UCSD-AML1 (cell line): ENCODE measurements around the gene CFC1B.
"Not testable (repeated sequence)": the region's sequence is repeated elsewhere in the genome, so short reads cannot be mapped to it uniquely, and the experiment has no call there.

ENCODE experiments used
- DNase-seq: peaks from one replicate; lab custom pipeline; 2025; ENCODE audit not compliant: unreplicated experiment; lab: John Stamatoyannopoulos, UW

The CFC1B gene

GRCh38 chr2:130556441-130556840, 35.4 kb downstream of the CFC1B start:
- DNase-seq, result not testable (repeated sequence)

DNA sequence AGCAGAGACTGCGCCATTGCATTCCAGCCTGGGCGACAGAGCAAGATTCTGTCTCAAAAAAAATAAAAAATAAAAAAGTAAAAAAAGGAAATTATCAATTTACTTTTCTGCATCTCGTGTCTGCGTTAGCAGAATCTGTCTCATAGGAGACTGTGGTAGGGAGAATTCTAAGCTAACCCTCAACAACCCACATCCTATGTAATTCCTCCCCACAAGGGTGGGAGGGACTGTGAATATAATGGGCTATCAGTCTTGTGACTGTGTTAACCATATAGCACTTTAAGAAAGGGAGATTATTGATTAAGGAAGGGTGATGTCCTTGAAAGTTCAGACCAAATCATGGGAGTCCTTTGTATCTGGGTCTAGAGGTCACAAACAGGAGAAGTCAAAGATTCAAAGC, 45.1 kb downstream of the CFC1B start:
- not testable (repeated sequence) for DNase-seq

DNA sequence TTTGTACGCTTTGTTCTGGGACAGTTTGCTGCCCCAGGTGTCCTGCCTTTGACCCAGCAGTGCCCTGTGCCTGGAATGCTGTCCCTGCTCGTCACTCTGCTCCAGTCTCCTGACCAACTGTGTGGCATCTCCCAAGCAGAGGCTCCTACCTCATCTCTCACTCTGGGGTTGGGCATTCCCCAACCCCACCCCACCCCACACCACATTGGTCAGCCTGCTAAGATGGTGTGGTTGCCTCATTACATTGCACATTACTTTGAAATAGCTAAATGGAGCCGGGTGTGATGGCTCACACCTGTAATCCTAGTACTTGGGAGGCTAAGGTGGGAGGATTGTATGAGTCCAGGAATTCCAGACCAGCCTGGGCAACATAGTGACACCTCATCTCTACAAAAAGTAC, 50.9 kb downstream of the CFC1B start:
- not testable (repeated sequence) for DNase-seq

GRCh38 chr2:130574230-130574629, 53.2 kb downstream of the CFC1B start:
- DNase-seq, result not testable (repeated sequence)

DNA sequence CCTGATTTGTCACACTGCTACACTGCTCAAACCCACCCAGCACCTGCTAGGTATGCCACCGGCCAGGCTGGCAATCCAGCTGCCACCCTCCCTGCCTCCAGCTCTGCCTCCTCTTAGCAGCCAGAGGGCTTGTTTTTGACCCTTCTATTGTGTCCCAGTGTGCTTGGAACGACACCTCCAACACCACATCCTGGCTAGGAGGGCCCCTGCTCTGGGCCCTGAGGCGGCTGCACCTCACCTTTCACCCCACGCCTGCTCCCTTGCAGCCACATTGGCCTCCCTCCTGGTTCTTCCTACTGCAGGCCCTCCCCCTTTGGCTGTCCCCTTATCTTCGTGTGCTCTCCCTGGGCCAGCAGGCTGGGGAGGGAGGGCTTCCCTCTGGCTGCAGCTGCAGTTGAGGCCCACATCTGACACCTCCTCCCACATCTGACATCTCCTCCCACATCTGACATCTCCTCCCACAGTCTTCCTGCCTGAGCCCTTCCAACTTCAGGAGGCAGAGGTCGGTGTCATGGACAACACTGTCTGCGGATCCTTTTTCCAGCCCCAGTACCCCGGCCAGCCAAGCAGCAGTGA, 55.3 kb downstream of the CFC1B start:
- not testable (repeated sequence) for DNase-seq

DNA sequence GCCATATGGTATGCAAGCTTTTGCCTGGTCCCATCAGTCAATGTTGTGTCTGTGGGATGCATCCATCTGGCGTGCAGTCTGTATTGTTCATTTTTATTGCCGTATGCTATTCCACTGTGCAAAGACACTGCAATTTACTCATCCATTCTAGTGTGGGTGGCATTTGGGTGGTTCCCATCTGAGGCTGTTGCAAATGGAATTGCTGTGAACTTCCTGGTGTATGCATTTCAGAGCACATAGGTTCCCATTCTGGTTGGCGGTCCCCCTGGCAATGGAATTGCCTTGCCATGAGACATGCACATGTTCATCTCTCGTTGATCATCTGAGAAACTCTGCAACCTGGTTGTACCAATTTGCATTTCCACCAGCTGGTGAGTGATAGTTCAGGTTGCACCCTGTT, 56.5 kb downstream of the CFC1B start:
- not testable (repeated sequence) for DNase-seq
